ENCODE data around the gene MTARC1.

DNA sequence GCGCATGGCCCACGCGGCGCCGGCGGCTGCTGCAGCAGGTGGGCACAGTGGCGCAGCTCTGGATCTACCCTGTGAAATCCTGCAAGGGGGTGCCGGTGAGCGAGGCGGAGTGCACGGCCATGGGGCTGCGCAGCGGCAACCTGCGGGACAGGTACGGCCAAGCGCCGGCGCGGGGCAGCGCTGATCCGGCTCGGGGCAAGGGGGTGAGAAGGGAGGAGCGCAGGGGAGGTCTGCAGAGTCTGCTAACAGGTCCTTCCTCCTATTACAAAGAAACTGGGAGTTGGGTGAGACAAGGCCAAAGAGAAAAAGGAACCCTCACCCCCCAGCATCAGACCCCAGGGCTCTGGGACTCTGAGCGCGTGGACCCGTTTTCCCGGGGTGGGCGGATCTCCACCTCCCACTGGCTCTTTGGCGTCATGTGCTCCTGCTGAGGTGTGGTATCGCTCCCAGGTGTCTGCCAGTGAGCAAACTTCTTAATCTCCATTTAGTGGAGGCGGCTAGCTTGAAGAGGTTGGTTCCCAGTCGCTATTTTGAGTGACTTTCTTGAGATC, 431 bp downstream of the MTARC1 start:
- TF ChIP-seq, protein P1, sequence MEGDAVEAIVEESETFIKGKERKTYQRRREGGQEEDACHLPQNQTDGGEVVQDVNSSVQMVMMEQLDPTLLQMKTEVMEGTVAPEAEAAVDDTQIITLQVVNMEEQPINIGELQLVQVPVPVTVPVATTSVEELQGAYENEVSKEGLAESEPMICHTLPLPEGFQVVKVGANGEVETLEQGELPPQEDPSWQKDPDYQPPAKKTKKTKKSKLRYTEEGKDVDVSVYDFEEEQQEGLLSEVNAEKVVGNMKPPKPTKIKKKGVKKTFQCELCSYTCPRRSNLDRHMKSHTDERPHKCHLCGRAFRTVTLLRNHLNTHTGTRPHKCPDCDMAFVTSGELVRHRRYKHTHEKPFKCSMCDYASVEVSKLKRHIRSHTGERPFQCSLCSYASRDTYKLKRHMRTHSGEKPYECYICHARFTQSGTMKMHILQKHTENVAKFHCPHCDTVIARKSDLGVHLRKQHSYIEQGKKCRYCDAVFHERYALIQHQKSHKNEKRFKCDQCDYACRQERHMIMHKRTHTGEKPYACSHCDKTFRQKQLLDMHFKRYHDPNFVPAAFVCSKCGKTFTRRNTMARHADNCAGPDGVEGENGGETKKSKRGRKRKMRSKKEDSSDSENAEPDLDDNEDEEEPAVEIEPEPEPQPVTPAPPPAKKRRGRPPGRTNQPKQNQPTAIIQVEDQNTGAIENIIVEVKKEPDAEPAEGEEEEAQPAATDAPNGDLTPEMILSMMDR (conservative IDR thresholded peaks at IDR 0.05; ENCODE audit: low read length) = no peak
- TF ChIP-seq EZH2phosphoT487 (IDR thresholded peaks at IDR 0.05; ENCODE audit: borderline replicate concordance, low read depth, low read length) = no peak
